GM23338 (cell line): ENCODE measurements around the gene BIRC7. TPM values are rescaled to one million over a fixed set of nuclear protein-coding genes. Genes with fewer than 3 reads are reported as not detected.

ENCODE experiments used
- ATAC-seq: fragments of 200-7000 bp; cut with Tn5 transposase; 3 replicates; pipeline ENCODE4 v1.9.1; 2020
- DNase-seq: peaks from one replicate; pipeline ENCODE4 v3.0.0-alpha.2; 2015; ENCODE audit warnings: low spot score
- H2AFZ ChIP-seq: fragments of 200-600 bp; sonication (generic); 2 replicates; pipeline ENCODE4 v1.8.0; 2016; ENCODE audit warnings: antibody characterized with exemption, mild to moderate bottlenecking, moderate library complexity
- H3F3A ChIP-seq: fragments of 200-600 bp; sonication (generic); replicated peaks from 2 replicates; pipeline ENCODE4 v1.8.0; 2017; ENCODE audit warnings: antibody characterized with exemption, mixed run types, low read depth
- H3K27ac ChIP-seq: fragments of 200-600 bp; sonication (generic); 2 replicates; pipeline ENCODE4 v1.6.1; 2016; ENCODE audit warnings: low read depth
- H3K27me3 ChIP-seq: fragments of 200-600 bp; sonication (generic); 2 replicates; pipeline ENCODE4 v1.8.0; 2016; ENCODE audit warnings: mild to moderate bottlenecking, mixed run types, moderate library complexity; ENCODE audit not compliant: insufficient read depth
- H3K36me3 ChIP-seq: fragments of 200-600 bp; sonication (generic); 2 replicates; pipeline ENCODE4 v1.8.0; 2016; ENCODE audit warnings: mild to moderate bottlenecking; ENCODE audit not compliant: insufficient read depth
- H3K4me1 ChIP-seq: fragments of 200-600 bp; sonication (generic); 2 replicates; pipeline ENCODE4 v1.8.0; 2016; ENCODE audit warnings: mild to moderate bottlenecking, moderate library complexity; ENCODE audit not compliant: insufficient read depth
- H3K4me2 ChIP-seq: fragments of 200-600 bp; sonication (generic); 2 replicates; pipeline ENCODE4 v1.7.1; 2017; ENCODE audit warnings: mixed run types
- H3K4me3 ChIP-seq: fragments of 200-600 bp; sonication (generic); 2 replicates; pipeline ENCODE4 v1.6.1; 2016; ENCODE audit warnings: mixed run types
- H3K79me2 ChIP-seq: fragments of 200-600 bp; sonication (generic); replicated peaks from 2 replicates; pipeline ENCODE4 v1.8.0; 2017; ENCODE audit warnings: mild to moderate bottlenecking; ENCODE audit not compliant: insufficient read depth
- H3K9me2 ChIP-seq: fragments of 200-600 bp; sonication (generic); 2 replicates; pipeline ENCODE4 v1.8.0; 2017; ENCODE audit not compliant: insufficient read depth
- H4K20me1 ChIP-seq: fragments of 200-600 bp; sonication (generic); replicated peaks from 2 replicates; pipeline ENCODE4 v1.8.0; 2017; ENCODE audit warnings: mild to moderate bottlenecking; ENCODE audit not compliant: insufficient read depth
- H3K27ac Mint-ChIP-seq: 2 replicates; pipeline ENCODE4 v1.8.0; 2020; ENCODE audit warnings: inconsistent platforms, mild to moderate bottlenecking, moderate library complexity, mixed read lengths
- H3K27me3 Mint-ChIP-seq: 3 replicates; pipeline ENCODE4 v1.8.0; 2022; ENCODE audit warnings: low read depth, mild to moderate bottlenecking, moderate library complexity, mixed read lengths, inconsistent platforms; ENCODE audit not compliant: insufficient read depth, poor library complexity
- H3K36me3 Mint-ChIP-seq: 3 replicates; pipeline ENCODE4 v1.8.0; 2021; ENCODE audit warnings: low read depth, mild to moderate bottlenecking, inconsistent platforms, moderate library complexity, mixed read lengths
- H3K4me1 Mint-ChIP-seq: 3 replicates; pipeline ENCODE4 v1.8.0; 2020; ENCODE audit warnings: mild to moderate bottlenecking, inconsistent platforms, mixed read lengths
- H3K4me3 Mint-ChIP-seq: 3 replicates; pipeline ENCODE4 v1.8.0; 2021; ENCODE audit warnings: moderate library complexity, mild to moderate bottlenecking, inconsistent platforms, mixed read lengths
- H3K9me3 Mint-ChIP-seq: 3 replicates; pipeline ENCODE4 v1.8.0; 2020; ENCODE audit warnings: moderate library complexity, mild to moderate bottlenecking, inconsistent platforms, mixed read lengths
- CTCF ChIP-seq, 2 experiments: fragments of 200-600 bp in 1 of 2; sonication (generic) in 1 of 2; conservative IDR thresholded peaks; 2 replicates each; pipeline versions ENCODE4 v1.5.1 to v1.6.1; 2016 to 2017; ENCODE audit warnings: antibody characterized with exemption in 2 of 2, low read depth in 2 of 2, mild to moderate bottlenecking in 2 of 2, moderate library complexity in 1 of 2
- ETS1 ChIP-seq: IDR thresholded peaks from 2 replicates; pipeline ENCODE4 v1.6.1; 2016; ENCODE audit warnings: antibody characterized with exemption
- EZH2 ChIP-seq: fragments of 200-600 bp; sonication (generic); IDR thresholded peaks from one replicate; pipeline ENCODE4 v1.8.0; 2017; ENCODE audit warnings: antibody characterized with exemption, mild to moderate bottlenecking, low read depth; ENCODE audit not compliant: unreplicated experiment
- JUNB ChIP-seq: IDR thresholded peaks from one replicate; pipeline ENCODE4 v1.6.1; 2016; ENCODE audit warnings: antibody characterized with exemption; ENCODE audit not compliant: unreplicated experiment
- STAT1 ChIP-seq: IDR thresholded peaks from one replicate; pipeline ENCODE4 v1.6.1; 2016; ENCODE audit warnings: antibody characterized with exemption; ENCODE audit not compliant: unreplicated experiment
- ZNF114 ChIP-seq: fragments of 250-450 bp; sonication (Bioruptor Pico); IDR thresholded peaks from 2 replicates; pipeline ENCODE4 v1.5.0; 2020; ENCODE audit warnings: mild to moderate bottlenecking, moderate library complexity
- ZNF331 ChIP-seq: fragments of 250-450 bp; sonication (Bioruptor Pico); IDR thresholded peaks from 2 replicates; pipeline ENCODE4 v1.5.0; 2020; ENCODE audit warnings: low read depth, mild to moderate bottlenecking, moderate library complexity
- ZNF462 ChIP-seq: fragments of 250-450 bp; sonication (Bioruptor Pico); IDR thresholded peaks from 2 replicates; pipeline ENCODE4 v1.5.0; 2020; ENCODE audit warnings: mild to moderate bottlenecking, moderate library complexity
- polyA plus RNA-seq: library from polyadenylated mRNA; unstranded; fragments of >200 nt; fragmentation: Nextera tagmentation; extraction: Ambion mirVana; gene quantifications from 2 replicates; pipeline ENCODE4 v1.2.1, GENCODE V29; 2016
- total RNA-seq: library from RNA; depleted of rRNA; stranded (reverse); fragments of >200 nt; shearing (Covaris generic); gene quantifications from 2 replicates; pipeline ENCODE4 v1.2.3, GENCODE V29; 2014

The BIRC7 gene
- total and polyA plus RNA-seq, 2 experiments from 2014 or later = 0.16 to 0.24 TPM

- Mint-ChIP-seq H3K36me3 (no peaks in the 10 kb centered on the region), H3K27me3 (peaks cover 23% of the 10 kb centered on the region), H3K27ac (no peak overlapping the region), H3K4me3 (no peak overlapping the region), H3K4me1 (peaks cover 41% of the 10 kb centered on the region), H3K9me3 (no peaks in the 10 kb centered on the region)
- DNase-seq (no peak), ATAC-seq (no peak)
- Histone ChIP-seq H3K9me2 (no peaks in the 10 kb centered on the region), H3K4me3 (no peak overlapping the region), H3K36me3 (no peaks in the 10 kb centered on the region), H3K4me2 (no peak overlapping the region), H3F3A (peaks cover 2% of the 10 kb centered on the region; the same call in 1 of the 2 replicates), H3K4me1 (peaks cover 19% of the 10 kb centered on the region), H3K27ac (no peak overlapping the region), H3K79me2 (no peaks in the 10 kb centered on the region), H2AFZ (no peak overlapping the region), H4K20me1 (no peaks in the 10 kb centered on the region), H3K27me3 (no peaks in the 10 kb centered on the region)
- TF ChIP-seq STAT1 = no peak
These were observed 10.6 kb upstream of the BIRC7 start for GRCh38 chr20:63225082-63225454.

- no peak overlapping the region for H2AFZ ChIP-seq
- peaks cover 7% of the 10 kb centered on the region for H3F3A ChIP-seq
- H3K4me3 ChIP-seq = no peak overlapping the region
- Mint-ChIP-seq H3K27me3 (peaks cover 26% of the 10 kb centered on the region), H3K4me1 (peaks cover 53% of the 10 kb centered on the region), H3K36me3 (no peaks in the 10 kb centered on the region), H3K4me3 (no peak overlapping the region), H3K9me3 (no peaks in the 10 kb centered on the region; the same call in 2 of the 3 replicates), H3K27ac (no peak overlapping the region)
- no peak for ATAC-seq
- H3K9me2 ChIP-seq = no peaks in the 10 kb centered on the region
- no peak overlapping the region for H3K27ac ChIP-seq
- peaks cover 29% of the 10 kb centered on the region for H3K4me1 ChIP-seq
- H4K20me1 ChIP-seq = no peaks in the 10 kb centered on the region
- H3K4me2 ChIP-seq = no peak overlapping the region
- no peak for DNase-seq
- H3K79me2 ChIP-seq = no peaks in the 10 kb centered on the region
- H3K36me3 ChIP-seq = no peaks in the 10 kb centered on the region
- no peaks in the 10 kb centered on the region for H3K27me3 ChIP-seq
- no peak for TF ChIP-seq ZNF462 (CRISPR knock-in tag)
- TF ChIP-seq EZH2 = no peak
- no peak for TF ChIP-seq JUNB
- no peak for TF ChIP-seq CTCF (conservative IDR thresholded peaks at IDR 0.05; ENCODE audit: low read depth in 2 of 2)
- no peak for TF ChIP-seq STAT1
- TF ChIP-seq ZNF331 (CRISPR knock-in tag) = no peak
- no peak for TF ChIP-seq ZNF114 (CRISPR knock-in tag)
- TF ChIP-seq ETS1 = no peak
These were observed 9.4 kb upstream of the BIRC7 start for GRCh38 chr20:63226042-63226943.
